Neural progenitor cell (in vitro differentiated cells): Measurements from ENCODE around the gene FLII. TPM values are rescaled to one million over a fixed set of nuclear protein-coding genes. Genes with fewer than 3 reads are reported as not detected.

Experiments used
- DNase-seq: peaks from one replicate; pipeline ENCODE4 v3.0.0-alpha.2; 2016; ENCODE audit warnings: low spot score
- H2AFZ ChIP-seq: fragments of 200-600 bp; sonication (generic); replicated peaks from 2 replicates; pipeline ENCODE4 v1.6.1; 2016; ENCODE audit warnings: antibody characterized with exemption
- H3F3A ChIP-seq: fragments of 200-600 bp; sonication (generic); 2 replicates; pipeline ENCODE4 v1.6.1; 2016; ENCODE audit warnings: antibody characterized with exemption, low read depth
- H3K27ac ChIP-seq: fragments of 200-600 bp; sonication (generic); 2 replicates; pipeline ENCODE4 v1.5.1; 2016; ENCODE audit warnings: mild to moderate bottlenecking
- H3K27me3 ChIP-seq: fragments of 200-600 bp; sonication (generic); 2 replicates; pipeline ENCODE4 v1.6.1; 2016; ENCODE audit warnings: mild to moderate bottlenecking, moderate library complexity
- H3K36me3 ChIP-seq: fragments of 200-600 bp; sonication (generic); 2 replicates; pipeline ENCODE4 v1.5.1; 2016
- H3K4me1 ChIP-seq: fragments of 200-600 bp; sonication (generic); 2 replicates; pipeline ENCODE4 v1.6.1; 2016; ENCODE audit warnings: mixed run types
- H3K4me2 ChIP-seq: fragments of 200-600 bp; sonication (generic); 2 replicates; pipeline ENCODE4 v1.6.1; 2016
- H3K4me3 ChIP-seq: fragments of 200-600 bp; sonication (generic); 2 replicates; pipeline ENCODE4 v1.5.1; 2016
- H3K79me2 ChIP-seq: fragments of 200-600 bp; sonication (generic); 2 replicates; pipeline ENCODE4 v1.6.1; 2016; ENCODE audit warnings: low read depth
- H3K9ac ChIP-seq: fragments of 200-600 bp; sonication (generic); 2 replicates; pipeline ENCODE4 v1.6.1; 2016
- H3K9me3 ChIP-seq: fragments of 200-600 bp; sonication (generic); 2 replicates; pipeline ENCODE4 v1.5.1; 2016; ENCODE audit warnings: low read depth
- H4K20me1 ChIP-seq: fragments of 200-600 bp; sonication (generic); 2 replicates; pipeline ENCODE4 v1.6.1; 2016; ENCODE audit warnings: low read depth
- H3K27ac Mint-ChIP-seq: 3 replicates; pipeline ENCODE4 v1.8.0; 2021; ENCODE audit warnings: mixed read lengths
- H3K27me3 Mint-ChIP-seq: 2 replicates; pipeline ENCODE4 v1.8.0; 2022; ENCODE audit warnings: low read depth, mild to moderate bottlenecking, inconsistent platforms, moderate library complexity, mixed read lengths; ENCODE audit not compliant: insufficient read depth
- H3K36me3 Mint-ChIP-seq: 3 replicates; pipeline ENCODE4 v1.8.0; 2021; ENCODE audit warnings: mixed read lengths
- H3K4me1 Mint-ChIP-seq: 3 replicates; pipeline ENCODE4 v1.8.0; 2021; ENCODE audit warnings: mixed read lengths
- H3K4me3 Mint-ChIP-seq: 3 replicates; pipeline ENCODE4 v1.8.0; 2021; ENCODE audit warnings: mild to moderate bottlenecking, moderate library complexity, mixed read lengths
- H3K9me3 Mint-ChIP-seq: 3 replicates; pipeline ENCODE4 v1.8.0; 2020; ENCODE audit warnings: mixed read lengths
- CTCF ChIP-seq: fragments of 200-600 bp; sonication (generic); IDR thresholded peaks from 2 replicates; pipeline ENCODE4 v1.5.1; 2017; ENCODE audit warnings: antibody characterized with exemption, mild to moderate bottlenecking
- EZH2 ChIP-seq: fragments of 200-600 bp; sonication (generic); IDR thresholded peaks from 2 replicates; pipeline ENCODE4 v1.6.1; 2017; ENCODE audit warnings: antibody characterized with exemption, mild to moderate bottlenecking, moderate library complexity
- EZH2phosphoT487 ChIP-seq: fragments of 200-600 bp; sonication (generic); IDR thresholded peaks from 2 replicates; pipeline ENCODE4 v1.6.1; 2017; ENCODE audit warnings: antibody characterized with exemption
- total RNA-seq: library from RNA; depleted of rRNA; stranded (reverse); fragments of >200 nt; gene quantifications from 2 replicates; pipeline ENCODE4 v1.2.3, GENCODE V29; 2015; ENCODE audit warnings: low replicate concordance

FLII gene
- total RNA-seq, 1 donor from 2014 or later: 117 TPM

GRCh38 chr17:18246109-18246725 lies 12.3 kb downstream of the FLII start:
- H4K20me1 ChIP-seq: peaks cover 40% of the 10 kb centered on the region
- DNase-seq: no peak
- TF ChIP-seq EZH2 (no peak), CTCF (no peak), EZH2phosphoT487 (no peak)
- H3K4me2 ChIP-seq: peak overlapping the region; percentile 76
- H3K9ac ChIP-seq: no peak overlapping the region
- no peaks in the 10 kb centered on the region for H3K9me3 ChIP-seq
- H3K4me3 Mint-ChIP-seq: no peak overlapping the region
- no peaks in the 10 kb centered on the region for H3K9me3 Mint-ChIP-seq
- peaks cover 21% of the 10 kb centered on the region for H3K4me1 Mint-ChIP-seq
- H3K4me1 ChIP-seq: peaks cover 9% of the 10 kb centered on the region
- no peaks in the 10 kb centered on the region for H3K79me2 ChIP-seq
- peaks cover 12% of the 10 kb centered on the region for H3K27me3 Mint-ChIP-seq
- H2AFZ ChIP-seq: no peak overlapping the region
- no peak overlapping the region for H3K4me3 ChIP-seq
- no peaks in the 10 kb centered on the region for H3K36me3 ChIP-seq
- no peaks in the 10 kb centered on the region for H3K27me3 ChIP-seq
- no peak overlapping the region for H3K27ac ChIP-seq
- H3K36me3 Mint-ChIP-seq: peaks cover 13% of the 10 kb centered on the region
- peaks cover 32% of the 10 kb centered on the region for H3F3A ChIP-seq
- H3K27ac Mint-ChIP-seq: no peak overlapping the region

GRCh38 chr17:18245038-18245776 lies 13.3 kb downstream of the FLII start:
- Histone ChIP-seq H3K36me3 (no peaks in the 10 kb centered on the region), H3K27me3 (no peaks in the 10 kb centered on the region)
- H3K4me3 Mint-ChIP-seq: peak overlapping the region; percentile 36

GRCh38 chr17:18241229-18241871 lies 17.2 kb downstream of the FLII start:
- H3F3A ChIP-seq: peaks cover 6% of the 10 kb centered on the region
- Mint-ChIP-seq H3K4me1 (peaks cover 2% of the 10 kb centered on the region), H3K36me3 (peaks cover 25% of the 10 kb centered on the region), H3K9me3 (no peaks in the 10 kb centered on the region), H3K27ac (no peak overlapping the region), H3K4me3 (no peak overlapping the region), H3K27me3 (peaks cover 4% of the 10 kb centered on the region)
- H3K4me1 ChIP-seq: no peaks in the 10 kb centered on the region
- no peaks in the 10 kb centered on the region for H3K9me3 ChIP-seq
- H3K4me3 ChIP-seq: no peak overlapping the region
- H3K79me2 ChIP-seq: no peaks in the 10 kb centered on the region
- no peak overlapping the region for H2AFZ ChIP-seq
- H3K27me3 ChIP-seq: no peaks in the 10 kb centered on the region
- H3K27ac ChIP-seq: no peak overlapping the region
- H3K4me2 ChIP-seq: no peak overlapping the region
- TF ChIP-seq EZH2 (no peak), CTCF (no peak), EZH2phosphoT487 (no peak)
- no peak overlapping the region for H3K9ac ChIP-seq
- H3K36me3 ChIP-seq: no peaks in the 10 kb centered on the region
- no peak for DNase-seq
- peaks cover 21% of the 10 kb centered on the region for H4K20me1 ChIP-seq

More at GRCh38 chr17:18245038-18245776, 13.3 kb downstream of the FLII start:
- no peaks in the 10 kb centered on the region for H3K9me3 ChIP-seq
- Mint-ChIP-seq H3K9me3 (no peaks in the 10 kb centered on the region), H3K27me3 (peaks cover 12% of the 10 kb centered on the region), H3K27ac (peak overlapping the region; percentile 48), H3K36me3 (peaks cover 13% of the 10 kb centered on the region), H3K4me1 (peaks cover 17% of the 10 kb centered on the region)
- no peaks in the 10 kb centered on the region for H3K79me2 ChIP-seq
- no peak overlapping the region for H3K4me2 ChIP-seq
- H4K20me1 ChIP-seq: peaks cover 48% of the 10 kb centered on the region
- DNase-seq: no peak
- peaks cover 32% of the 10 kb centered on the region for H3F3A ChIP-seq
- no peak overlapping the region for H2AFZ ChIP-seq
- TF ChIP-seq EZH2 (no peak), EZH2phosphoT487 (no peak), CTCF (no peak)
- H3K27ac ChIP-seq: no peak overlapping the region
- no peak overlapping the region for H3K4me3 ChIP-seq
- no peak overlapping the region for H3K9ac ChIP-seq
- peaks cover 9% of the 10 kb centered on the region for H3K4me1 ChIP-seq
